ENCODE data around the gene ERI3.

DNA sequence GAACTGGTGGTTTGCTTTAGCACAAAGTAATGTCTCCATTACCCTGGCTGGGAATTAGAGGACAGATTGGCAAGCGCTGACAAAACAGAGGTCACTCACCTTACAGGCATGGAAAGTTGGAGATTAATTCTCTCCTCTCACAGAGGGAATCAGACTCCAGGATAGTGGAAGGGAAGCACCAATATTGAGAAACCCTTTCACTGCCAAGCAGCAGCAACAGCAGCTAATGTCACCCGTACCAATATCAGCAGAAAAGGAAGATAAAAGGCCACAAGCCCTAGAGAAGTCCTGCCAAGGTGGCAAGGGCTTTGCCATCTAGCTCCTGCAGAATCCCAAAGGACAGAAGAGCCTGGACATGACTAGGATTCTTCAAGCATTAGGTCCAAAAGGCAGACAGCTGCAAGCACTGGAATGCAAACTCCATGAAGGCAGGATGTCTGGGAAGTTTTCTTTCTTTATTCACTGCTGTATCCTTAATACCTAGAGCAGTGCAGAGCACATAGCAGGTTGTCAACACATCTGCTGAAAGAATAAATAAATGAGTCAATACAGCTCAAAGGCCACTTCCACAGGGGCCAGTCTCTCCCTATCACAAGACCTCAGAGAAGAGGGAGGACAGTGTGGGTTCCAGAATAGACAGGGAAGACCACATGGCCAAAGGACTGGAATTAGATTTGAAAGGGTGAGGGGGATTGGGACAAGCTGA is 57.2 kb downstream of the ERI3 start:
- TF ChIP-seq TAF1 (IDR thresholded peaks at IDR 0.05; ENCODE audit: low read depth, low read length) (no peak), POLR2AphosphoS5 (IDR thresholded peaks at IDR 0.05; ENCODE audit: low read depth, low read length) (no peak), POLR2A (IDR thresholded peaks at IDR 0.05; ENCODE audit: low read depth, low read length) (no peak), SPI1 (IDR thresholded peaks at IDR 0.05; ENCODE audit: low read depth, low read length) (no peak), PAX5 (IDR thresholded peaks at IDR 0.05; ENCODE audit: insufficient read depth, low read length, severe bottlenecking) (no peak)
